NCI-H526 (cell line): ENCODE measurements around the gene SYCE3.
"Not testable (repeated sequence)": the region's sequence is repeated elsewhere in the genome, so short reads cannot be mapped to it uniquely, and the experiment has no call there.

Experiments used
- DNase-seq, 2 experiments: peaks; one replicate each; lab custom pipeline; 2025; lab: John Stamatoyannopoulos, UW

The SYCE3 gene, protein sequence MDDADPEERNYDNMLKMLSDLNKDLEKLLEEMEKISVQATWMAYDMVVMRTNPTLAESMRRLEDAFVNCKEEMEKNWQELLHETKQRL

DNA sequence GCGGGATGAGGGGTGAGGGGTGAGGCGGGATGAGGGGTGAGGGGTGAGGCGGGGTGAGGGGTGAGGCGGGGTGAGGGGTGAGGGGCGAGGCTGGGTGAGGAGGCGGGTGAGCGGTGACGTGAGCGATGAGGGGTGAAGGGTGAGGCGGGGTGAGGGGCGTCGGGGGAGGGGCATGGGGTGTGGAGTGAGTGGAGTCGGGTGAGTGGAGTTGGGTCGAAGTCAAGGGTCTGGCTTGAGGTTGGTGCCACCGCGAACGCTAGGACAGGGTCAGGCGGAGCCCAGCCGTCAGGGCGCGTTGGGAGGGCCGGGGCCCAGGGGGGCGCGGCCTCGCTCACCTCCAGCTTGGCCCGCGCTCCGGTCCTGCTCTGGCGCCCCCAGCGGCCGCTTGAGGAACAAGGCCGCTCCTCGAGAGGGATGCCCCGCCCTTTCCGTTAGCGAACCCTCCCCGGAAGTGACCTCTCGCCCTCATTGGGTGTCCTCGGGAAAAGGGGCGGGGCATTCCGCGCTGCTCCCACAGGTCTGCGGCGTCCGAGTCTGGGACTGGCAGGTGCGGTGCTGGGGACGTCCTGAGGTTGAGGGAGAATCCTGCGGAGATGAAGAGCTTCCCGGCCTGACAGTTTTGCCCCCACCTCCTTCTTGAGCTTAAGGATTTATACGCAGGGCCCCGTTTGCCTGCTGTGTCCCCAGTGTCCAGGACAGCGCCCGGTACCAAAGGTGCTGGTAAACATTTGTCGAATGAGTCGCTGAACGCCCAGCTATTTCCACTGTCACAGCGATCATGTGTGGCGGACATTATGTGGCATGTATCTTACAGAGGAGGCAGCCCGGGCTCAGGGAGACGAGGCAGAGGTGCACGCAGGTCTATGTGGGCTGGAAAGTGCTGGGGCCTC is at the start of gene SYCE3:
TSS of gene SYCE3 (minus strand) at position 397 of the 890 bp plus-strand sequence. CDS start 6,514 bp downstream, outside the sequence.
- DNase-seq = peak; percentile 87 to 97

DNA sequence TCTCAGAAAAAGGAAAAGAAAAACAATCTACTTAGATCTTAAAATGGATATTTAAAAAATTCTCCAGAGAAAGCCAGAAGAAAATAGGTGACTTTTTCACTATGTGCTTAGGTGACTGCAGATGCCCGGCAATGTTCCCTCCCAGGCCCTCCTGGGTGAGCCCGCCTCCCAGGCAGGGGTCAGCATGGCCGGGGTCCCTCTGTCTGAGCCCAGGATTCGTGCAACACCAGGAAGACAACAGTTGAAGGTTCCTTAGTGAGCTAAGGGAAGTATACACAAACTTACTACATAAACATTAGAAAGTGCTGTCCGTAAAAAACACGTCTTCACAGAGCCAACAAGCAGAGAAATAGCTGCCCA is 49.4 kb upstream of the SYCE3 start:
- DNase-seq = no peak

DNA sequence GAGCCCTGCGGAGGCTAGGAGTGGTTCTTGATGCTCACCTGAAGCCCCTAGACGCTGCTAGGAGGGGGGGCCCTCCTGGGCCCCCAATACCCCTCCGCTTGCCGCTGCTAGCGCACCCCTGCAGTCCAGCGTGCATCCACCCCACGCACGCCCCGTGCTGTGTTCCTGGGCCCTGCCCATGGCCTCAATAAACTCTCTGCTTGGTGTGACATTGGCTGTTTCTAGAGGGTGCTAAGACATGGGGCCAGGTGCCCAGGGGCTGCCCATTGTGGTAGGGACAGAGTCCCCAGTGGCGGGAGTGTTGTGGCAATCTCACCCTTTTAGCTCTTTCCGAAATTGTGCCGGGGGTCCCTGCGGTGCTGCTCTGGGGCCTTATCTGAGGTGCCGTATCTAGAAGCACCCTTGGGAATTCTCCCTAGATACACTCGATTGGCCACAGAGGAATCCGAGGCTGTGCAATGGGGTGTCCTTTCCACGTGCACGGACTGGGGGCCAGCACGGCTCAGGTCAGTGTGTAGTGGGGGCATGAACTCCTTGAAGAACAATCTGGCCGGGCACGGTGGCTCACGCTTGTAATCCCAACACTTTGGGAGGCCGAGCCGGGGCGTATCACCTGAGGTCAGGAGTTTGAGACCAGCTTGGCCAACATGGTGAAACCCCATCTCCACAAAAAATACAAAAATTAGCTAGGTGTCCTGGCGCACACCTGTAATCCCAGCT is 48.8 kb upstream of the SYCE3 start:
- DNase-seq = no peak

DNA sequence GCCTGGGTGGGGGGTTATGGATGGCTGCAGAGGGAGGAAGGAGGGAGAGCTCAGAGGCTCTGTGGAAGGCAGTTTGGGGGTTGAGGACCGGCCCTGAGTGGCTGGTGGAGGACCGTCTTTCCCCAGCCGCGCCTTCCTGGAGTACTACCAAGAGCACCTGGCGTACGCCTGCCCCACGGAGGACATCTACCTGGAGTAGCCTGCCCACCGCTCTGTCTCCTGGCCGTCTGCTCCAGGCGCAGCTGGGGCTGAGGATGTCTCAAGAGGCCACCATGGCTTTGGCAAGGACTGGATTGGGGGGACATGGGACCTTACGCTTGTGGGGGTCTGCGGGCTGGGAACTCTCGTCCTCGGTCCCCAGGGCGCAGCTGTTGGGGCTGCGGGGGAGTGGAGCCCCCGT is 47.9 kb upstream of the SYCE3 start:
- DNase-seq = no peak

DNA sequence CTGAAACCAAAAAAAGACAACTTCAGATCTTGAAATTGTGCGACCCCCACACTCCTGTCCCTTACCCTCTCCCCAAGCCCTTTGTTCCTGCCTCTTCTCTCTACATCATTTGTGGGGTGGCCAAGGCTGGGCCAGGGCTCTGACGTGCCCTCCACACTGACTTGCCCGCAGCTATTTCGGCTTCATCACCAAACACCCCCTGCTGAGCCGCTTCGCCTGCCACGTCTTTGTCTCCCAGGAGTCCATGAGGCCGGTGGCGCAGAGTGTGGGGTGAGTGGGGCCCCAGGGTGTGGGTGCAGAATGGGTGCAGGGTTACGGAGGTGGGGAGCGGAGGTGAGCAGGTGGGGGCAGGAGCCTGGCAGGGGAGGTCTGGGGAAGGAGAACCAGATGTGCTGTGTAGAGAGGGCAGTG is 47.3 kb upstream of the SYCE3 start:
- no peak for DNase-seq

DNA sequence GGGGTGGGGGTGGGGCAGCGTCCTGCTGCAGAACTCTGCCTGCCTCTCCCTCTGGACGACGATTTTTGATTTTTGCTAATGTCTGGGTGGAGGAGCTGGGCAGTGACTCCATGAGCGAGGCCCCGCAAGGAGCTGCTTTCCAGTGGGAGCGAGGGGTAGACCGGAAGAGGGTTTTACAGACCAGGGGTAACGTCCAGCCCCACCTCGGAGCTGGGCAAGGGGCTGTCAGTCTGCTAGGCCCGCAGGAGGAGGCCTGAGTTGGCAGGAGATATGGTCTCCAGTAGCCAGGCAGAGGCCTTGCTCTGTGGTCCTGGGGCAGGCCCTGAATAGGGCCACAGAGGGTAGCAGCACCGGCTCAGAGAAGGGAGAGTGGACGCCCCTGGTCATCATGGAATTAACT is 46.9 kb upstream of the SYCE3 start:
- no peak for DNase-seq

DNA sequence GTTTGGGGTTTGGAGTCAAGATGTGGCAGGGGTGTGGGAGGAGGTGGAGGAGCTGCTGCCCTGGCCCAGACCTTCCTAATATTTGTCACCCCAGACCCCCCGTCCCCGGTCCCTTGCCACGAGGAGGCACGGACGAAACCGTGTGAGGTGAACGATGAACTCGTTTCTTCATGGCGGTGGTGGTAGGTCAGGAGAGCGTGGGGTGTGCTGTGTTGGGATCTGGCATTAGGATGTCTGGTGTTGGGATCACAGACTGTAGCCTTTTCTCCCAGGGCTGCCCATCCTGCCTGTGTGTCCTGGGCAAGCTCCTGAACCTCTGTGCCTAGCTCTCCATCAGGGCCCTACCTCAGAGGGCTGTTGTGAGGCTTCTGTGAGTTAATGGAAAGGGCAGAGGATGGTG is 46.3 kb upstream of the SYCE3 start:
- no peak for DNase-seq

DNA sequence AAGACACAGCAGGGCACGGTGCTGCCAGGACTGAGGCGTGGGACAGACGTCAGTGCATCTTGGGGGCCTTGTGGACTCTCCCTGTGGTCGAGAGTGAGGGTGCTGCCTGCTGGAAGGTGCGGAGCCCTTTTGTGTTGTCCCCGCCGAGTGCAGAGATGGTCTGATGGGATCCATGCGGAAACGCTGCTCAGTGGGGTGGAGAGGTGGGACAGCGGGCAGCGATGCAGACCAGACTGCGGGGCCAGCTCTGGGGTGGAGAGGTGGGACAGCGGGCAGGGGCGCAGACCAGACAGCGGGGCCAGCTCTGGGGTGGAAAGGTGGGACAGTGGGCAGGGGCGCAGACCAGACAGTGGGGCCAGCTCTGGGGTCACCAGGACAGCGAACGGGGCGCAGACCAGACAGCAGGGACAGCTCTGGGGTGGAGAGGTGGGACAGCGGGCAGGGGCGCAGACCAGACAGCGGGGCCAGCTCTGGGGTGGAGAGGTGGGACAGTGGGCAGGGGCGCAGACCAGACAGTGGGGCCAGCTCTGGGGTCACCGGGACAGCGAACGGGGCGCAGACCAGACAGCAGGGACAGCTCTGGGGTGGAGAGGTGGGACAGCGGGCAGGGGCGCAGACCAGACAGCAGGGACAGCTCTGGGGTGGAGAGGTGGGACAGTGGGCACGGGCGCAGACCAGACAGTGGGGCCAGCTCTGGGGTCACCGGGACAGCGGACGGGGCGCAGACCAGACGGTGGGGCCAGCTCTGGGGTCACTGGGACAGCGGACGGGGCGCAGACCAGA is 45.5 kb upstream of the SYCE3 start:
- DNase-seq = not testable (repeated sequence)

DNA sequence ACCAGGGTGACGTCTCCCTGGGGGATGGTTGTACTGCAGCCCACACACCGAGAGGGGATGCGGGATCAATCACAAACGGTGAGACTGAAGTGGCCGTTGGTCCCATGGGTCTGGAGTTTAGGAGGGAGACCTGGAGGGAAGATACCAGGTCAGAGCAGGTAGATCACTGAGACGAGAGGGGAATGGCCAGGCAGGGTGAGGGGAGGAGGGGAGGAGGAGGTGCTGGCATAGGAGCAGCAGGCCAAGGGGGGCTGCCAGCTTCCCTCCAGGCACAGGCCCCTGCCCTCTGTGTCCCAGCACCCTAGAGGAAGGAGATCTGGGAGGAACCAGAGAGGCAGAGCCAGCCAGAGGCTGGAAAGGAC is 44.9 kb upstream of the SYCE3 start:
- DNase-seq = no peak

DNA sequence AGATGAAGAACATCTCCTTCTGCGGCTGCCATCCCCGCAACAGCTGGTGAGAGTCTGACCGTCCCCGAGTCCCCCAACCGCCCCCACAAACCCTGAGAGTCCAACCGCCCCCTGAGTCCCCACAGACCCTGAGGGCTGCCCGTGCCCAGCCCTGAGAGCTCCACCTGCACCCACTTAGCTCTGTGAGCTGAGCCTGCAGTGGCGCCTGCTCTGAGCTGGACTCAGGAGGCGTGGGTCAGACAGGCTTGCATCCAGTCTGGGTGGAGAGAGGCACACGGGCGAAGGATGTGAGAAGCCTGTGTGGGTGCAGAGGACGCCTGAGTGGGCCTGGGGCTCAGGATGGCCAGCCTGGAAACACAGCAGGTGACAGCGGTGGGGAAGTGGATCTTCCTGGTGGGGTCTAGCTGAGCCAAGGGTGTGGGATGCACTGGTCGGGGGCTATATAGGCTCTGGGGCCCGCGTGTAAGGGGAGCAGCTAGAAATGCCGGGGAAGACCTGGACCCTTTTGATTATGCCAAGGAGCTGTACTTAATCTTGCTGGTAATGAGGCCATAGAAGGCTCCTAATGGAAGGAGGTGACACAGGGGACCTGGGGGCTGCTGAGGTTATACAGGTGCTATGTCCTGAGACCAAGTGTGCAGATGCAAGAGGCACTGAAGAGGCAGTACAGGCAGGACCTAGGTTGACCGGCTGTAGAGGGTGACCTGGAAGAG is 44.4 kb upstream of the SYCE3 start:
- no peak for DNase-seq

DNA sequence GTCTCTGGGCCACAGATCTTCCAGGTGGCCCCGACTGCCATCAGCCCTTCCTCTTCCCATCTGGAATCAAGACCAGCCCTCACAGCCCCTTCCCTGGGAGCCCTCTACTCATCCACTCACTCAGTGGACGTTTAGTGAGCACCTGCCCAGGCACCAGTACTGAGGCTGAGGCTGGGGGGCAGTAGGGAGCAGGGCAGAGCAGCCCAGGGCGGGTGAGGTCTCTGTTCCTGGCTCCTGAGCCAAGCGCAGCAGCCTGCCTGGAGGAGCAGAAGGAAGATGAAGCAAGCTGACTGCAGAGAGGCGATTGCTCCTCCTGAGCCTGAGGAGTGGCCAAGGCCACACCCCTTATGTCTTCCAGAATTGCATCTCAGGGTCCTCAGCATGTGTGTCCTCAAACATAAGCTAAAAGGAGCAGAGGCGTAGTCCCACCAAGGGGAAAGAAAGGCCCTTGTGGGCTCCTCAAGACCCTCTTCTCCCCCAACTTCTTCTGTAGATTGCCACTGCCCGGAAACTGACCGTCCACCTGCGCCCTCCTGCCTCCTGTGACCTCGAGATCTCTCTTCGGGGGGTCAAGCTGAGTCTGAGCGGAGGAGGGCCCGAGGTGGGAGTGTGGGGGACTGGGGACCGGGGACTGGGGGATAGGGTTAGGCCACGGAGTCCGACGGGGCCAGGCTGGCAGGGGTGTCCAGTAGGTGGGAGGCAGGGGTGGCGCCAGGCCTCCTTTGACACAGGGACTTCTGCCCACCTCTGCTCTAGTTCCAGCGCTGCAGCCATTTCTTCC is 43.6 kb upstream of the SYCE3 start:
- no peak for DNase-seq

DNA sequence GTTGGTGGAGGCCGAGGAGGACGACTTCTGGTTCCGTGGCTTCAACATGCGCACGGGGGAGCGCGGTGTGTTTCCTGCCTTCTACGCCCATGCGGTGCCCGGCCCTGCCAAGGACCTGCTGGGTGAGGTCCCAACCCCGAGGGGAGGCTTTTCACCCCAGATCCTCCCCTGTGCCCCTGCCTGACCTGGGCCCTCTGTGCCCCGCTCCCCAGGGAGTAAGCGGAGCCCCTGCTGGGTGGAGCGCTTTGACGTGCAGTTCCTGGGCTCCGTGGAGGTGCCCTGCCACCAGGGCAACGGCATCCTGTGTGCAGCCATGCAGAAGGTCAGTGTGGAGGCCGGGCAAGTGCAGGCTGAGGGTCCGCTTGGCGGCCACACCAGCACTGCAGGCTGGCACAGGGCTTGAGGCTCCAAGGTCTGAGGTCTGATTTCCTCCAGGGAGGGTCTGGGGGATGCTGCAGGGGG is 42.9 kb upstream of the SYCE3 start:
- no peak for DNase-seq

DNA sequence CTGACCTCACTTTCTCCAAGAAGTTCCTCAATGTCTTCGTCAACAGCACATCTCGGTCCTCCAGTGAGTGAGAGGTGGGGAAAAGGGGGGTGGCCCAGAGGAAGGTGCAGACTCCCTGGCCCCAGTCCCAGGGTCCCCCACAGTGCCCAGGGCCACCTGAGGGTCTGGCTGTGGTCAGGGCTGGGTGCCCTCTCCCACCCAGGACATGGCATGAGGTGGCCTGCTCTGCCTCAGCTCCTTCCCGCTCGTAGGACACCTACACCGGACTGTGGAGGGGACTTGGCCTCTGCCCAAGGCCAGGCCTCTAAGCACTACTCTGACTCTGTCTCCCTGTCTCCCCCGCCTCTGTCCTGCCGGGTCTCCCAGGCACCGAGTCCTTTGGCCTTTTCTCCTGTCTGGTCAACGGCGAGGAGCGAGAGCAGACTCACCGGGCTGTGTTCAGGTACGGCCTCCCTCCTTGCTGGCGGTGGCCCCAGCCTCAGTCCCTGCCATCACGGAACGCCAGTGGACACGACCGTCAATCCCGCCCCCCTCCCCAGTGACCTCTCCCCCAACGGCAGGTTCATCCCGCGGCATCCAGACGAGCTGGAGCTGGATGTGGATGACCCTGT is 42.4 kb upstream of the SYCE3 start:
- no peak for DNase-seq

DNA sequence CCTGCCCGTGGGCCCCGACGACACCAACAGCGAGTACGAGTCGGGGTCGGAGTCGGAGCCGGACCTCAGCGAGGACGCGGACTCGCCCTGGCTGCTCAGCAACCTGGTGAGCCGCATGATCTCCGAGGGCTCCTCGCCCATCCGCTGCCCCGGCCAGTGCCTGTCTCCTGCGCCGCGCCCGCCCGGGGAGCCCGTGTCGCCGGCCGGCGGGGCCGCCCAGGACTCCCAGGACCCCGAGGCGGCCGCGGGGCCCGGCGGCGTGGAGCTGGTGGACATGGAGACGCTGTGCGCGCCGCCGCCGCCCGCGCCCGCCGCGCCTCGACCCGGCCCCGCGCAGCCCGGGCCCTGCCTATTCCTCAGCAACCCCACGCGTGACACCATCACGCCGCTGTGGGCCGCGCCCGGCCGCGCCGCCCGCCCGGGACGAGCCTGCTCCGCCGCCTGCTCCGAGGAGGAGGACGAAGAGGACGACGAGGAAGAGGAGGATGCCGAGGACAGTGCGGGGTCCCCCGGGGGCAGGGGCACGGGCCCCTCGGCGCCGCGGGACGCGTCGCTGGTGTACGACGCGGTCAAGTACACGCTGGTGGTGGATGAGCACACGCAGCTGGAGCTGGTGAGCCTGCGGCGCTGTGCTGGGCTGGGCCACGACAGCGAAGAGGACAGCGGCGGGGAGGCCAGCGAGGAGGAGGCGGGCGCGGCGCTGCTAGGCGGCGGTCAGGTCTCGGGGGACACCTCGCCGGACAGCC is 41.7 kb upstream of the SYCE3 start:
- DNase-seq = no peak

DNA sequence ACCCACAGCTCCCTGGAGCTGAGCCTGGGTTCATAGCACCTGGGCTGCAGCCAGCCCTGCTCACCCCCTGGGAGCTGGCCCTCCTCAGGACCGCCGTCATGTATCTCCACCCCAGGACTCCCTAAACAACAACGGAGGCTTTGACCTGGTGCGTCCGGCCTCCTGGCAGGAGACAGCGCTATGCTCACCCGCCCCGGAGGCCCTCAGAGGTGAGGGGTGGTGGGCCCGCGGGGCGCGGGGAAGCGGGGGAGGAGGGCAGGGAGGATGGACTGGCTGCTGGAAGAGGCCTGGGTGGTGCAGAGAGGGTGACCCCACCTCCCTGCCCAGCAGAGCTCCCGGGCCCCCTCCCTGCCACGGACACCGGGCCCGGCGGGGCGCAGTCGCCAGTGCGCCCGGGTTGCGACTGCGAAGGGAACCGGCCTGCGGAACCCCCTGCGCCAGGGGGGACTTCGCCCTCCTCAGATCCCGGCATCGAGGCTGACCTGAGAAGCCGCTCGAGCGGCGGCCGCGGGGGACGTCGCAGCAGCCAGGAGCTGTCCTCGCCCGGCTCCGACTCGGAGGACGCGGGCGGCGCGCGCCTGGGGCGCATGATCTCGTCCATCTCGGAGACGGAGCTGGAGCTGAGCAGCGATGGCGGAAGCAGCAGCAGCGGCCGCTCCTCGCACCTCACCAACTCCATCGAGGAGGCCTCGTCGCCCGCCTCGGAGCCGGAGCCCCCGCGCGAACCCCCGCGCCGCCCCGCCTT is 41.0 kb upstream of the SYCE3 start:
- no peak for DNase-seq

DNA sequence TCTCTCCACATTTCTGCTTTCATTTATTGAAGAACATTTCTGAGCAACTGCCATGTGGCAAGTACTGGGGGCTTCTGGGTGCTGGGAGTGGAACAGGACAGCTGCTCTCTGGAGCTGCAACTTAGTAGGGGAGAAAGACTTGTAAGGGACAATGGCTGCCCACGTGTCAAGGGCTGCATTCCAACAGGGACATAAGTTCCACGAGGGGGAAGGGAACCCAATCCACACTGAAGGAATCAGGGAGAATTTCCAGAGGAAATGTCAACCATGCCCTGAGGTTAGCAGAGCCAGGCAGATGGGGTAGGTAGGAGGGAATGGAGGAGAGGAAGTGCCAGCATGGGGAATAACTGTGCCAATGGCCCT is 39.6 kb upstream of the SYCE3 start:
- DNase-seq = no peak

DNA sequence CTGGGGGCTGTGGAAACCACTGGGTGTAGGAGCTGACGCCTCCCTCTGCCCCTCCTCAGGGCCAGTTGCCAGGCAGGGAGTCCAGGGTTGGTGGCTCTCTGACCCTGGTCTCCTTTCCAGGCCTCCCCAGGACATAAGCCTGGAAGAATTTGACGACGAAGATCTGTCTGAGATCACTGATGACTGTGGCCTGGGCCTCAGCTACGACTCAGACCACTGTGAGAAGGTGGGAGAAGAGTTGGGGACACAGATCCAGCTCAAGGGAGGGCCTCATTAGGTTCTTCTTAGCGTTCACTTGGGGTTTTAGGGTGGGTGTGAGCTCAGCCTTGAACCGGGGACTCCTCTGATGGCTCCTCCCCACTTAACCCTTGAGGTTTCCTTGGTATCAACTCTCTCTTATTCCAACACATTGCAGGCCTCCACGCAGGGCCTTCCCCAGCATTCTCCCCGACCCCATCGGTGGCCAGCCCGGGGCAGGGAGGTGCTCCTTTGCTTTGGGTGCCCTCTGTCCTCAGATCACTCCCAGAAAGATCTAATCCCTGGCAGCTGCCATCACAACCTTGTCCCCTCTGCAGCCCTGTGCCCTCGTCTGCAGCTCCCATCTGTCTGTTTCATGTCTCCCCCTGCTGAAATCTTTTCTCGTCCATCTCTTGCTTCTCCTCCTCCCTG is 39.1 kb upstream of the SYCE3 start:
- DNase-seq = no peak

DNA sequence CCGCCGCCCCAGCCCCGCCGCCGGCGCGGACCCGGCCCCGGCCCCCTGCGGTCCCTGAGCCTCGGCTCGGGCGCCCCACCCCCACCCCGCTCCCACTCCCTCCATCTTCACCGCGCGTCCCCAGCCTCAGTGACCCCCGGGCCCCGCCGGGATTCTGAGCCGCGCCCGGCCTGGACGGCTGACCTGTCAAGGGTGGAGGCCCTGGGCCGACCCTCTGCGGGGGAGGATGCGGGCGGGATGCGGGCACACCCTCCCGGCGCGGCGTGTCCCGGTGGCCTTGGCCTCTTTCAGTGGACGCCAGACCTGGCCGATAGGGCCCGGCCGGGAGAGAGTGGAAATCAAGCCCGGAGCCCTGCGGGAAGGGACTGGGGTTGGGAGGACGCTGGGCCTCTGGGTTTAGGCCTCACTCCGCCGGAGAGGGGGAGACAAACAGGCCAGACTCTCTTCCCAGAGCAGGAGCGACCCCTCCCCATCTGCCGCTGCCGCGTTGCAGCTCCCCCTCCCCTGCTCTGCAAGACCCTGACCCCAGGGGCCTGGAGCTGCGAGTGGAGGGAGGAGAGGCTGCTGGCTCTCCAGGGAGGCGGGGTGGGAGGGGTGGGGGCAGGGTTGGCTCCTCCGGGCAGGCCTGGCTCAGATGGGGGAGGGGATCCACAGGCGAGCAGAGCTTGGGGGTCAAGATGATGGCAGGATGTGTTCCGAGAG is 38.4 kb upstream of the SYCE3 start:
- DNase-seq = peak in 1 of 2 experiments; percentile 44
